Adrenal gland (tissue), 12 donors: ENCODE measurements around the gene EPB41L4B. TPM values are rescaled to one million over a fixed set of nuclear protein-coding genes. Genes with fewer than 3 reads are reported as not detected.

ENCODE experiments used
- DNase-seq, 7 donors: peaks; one replicate each; pipeline ENCODE4 v3.0.0-alpha.2; 2019 to 2020
- H3K27ac ChIP-seq, 5 donors: fragments of 200-600 bp; sonication (generic) in 4 of 5; 1 replicate in 3 of 5; 2 replicates in 2 of 5; pipeline versions ENCODE4 v1.5.1 to v1.8.0; 2016 to 2020; ENCODE audit warnings: mild to moderate bottlenecking in 1 of 5
- H3K27me3 ChIP-seq: fragments of 200-600 bp; 2 replicates; pipeline ENCODE4 v1.8.0; 2021
- H3K36me3 ChIP-seq, 2 donors: fragments of 200-600 bp; replicated peaks in 1 of 2; 1 replicate in 1 of 2; 2 replicates in 1 of 2; pipeline versions ENCODE4 v1.5.1 to v1.8.0; 2018 to 2022
- H3K4me1 ChIP-seq, 2 donors: fragments of 200-600 bp; replicated peaks in 1 of 2; 1 replicate in 1 of 2; 2 replicates in 1 of 2; pipeline versions ENCODE4 v1.5.1 to v1.8.0; 2018 to 2021
- H3K4me3 ChIP-seq, 4 donors: fragments of 200-600 bp; sonication (generic) in 3 of 4; one replicate each; pipeline ENCODE4 v1.5.1; 2016 to 2018
- H3K9me3 ChIP-seq, 3 donors: fragments of 200-600 bp; sonication (generic) in 1 of 3; replicated peaks in 1 of 3; 1 replicate in 2 of 3; 2 replicates in 1 of 3; pipeline versions ENCODE4 v1.5.1 to v1.8.0; 2016 to 2021
- CTCF ChIP-seq, 6 experiments: fragments of 450-650 bp in 4 of 6; fragments of 200-600 bp in 2 of 6; sonication (generic) in 1 of 6; IDR thresholded peaks; 1 replicate in 5 of 6; 2 replicates in 1 of 6; pipeline versions ENCODE4 v1.5.1 to v1.8.0; 2016 to 2021; ENCODE audit warnings: antibody characterized with exemption in 6 of 6, mild to moderate bottlenecking in 2 of 6, moderate library complexity in 1 of 6
- POLR2A ChIP-seq, 2 donors: fragments of 450-650 bp; IDR thresholded peaks; one replicate each; pipeline ENCODE4 v1.6.1; 2017; ENCODE audit warnings: antibody characterized with exemption in 2 of 2, mild to moderate bottlenecking in 2 of 2, moderate library complexity in 1 of 2
- WGBS, 4 donors: extraction: QIAGEN DNeasy Blood & Tissue Kit in 2 of 4; methylation state at CpG; one replicate each; pipeline versions ENCODE4 v1.1.5 to v1.1.7; 2013 to 2017; 5-methylcytosine and 5-hydroxymethylcytosine counted together
- intact Hi-C, 2 donors: fragments of 100-400 bp; cut with DNase I; formaldehyde crosslinking; loops; one replicate each; pipeline versions ENCODE4 v1.14.1 to v1.15.0; 2022 to 2023
- polyA plus RNA-seq, 3 donors: library from polyadenylated mRNA; stranded (reverse); fragments of 200-250 nt in 2 of 3; fragments of 350-450 nt in 1 of 3; fragmentation: Illumina TruSeq in 1 of 3; extraction: RNeasy Lipid Tissue Mini Kit (QIAGEN cat#74804) in 1 of 3; gene quantifications; one replicate each; pipeline ENCODE4 v1.2.3, GENCODE V29; 2013 to 2014
- total RNA-seq, 9 donors: library from RNA; depleted of rRNA in 4 of 9; stranded (reverse); fragments of >200 nt in 4 of 9; fragments of 120-200 nt in 1 of 9; fragmentation: NEBNext Ultra II Directional in 1 of 9; extraction: Animal tissue kit (Norgen Biotek cat#: 25700) in 1 of 9; gene quantifications; one replicate each; pipeline versions ENCODE4 v1.1.0 to v1.2.4, GENCODE V29; 2013 to 2023
- donor health status: healthy with polysubstance abuse.
- donor health status: Bipolar disorder and iron deficiency.
- donor health status: DM: yes; HTN: yes; CAD: no.
- donor health status: DM: no; HTN: no; CAD: no.
- donor health status: DM: no; HTN: no; CAD: no.
- donor health status: DM: yes; HTN: yes; CAD: no.

EPB41L4B gene
- total and polyA plus RNA-seq, 12 donors = 7.4 to 37.2 (median 18.7) TPM

- intact Hi-C loops = loop anchor here in 1 of 2 donors (10.0 kb wide), 1 partner anchor 73 kb away; no protein-coding TSS in a partner anchor
Measured at GRCh38 chr9:109242014-109242413, 78.8 kb downstream of the EPB41L4B start.

DNA sequence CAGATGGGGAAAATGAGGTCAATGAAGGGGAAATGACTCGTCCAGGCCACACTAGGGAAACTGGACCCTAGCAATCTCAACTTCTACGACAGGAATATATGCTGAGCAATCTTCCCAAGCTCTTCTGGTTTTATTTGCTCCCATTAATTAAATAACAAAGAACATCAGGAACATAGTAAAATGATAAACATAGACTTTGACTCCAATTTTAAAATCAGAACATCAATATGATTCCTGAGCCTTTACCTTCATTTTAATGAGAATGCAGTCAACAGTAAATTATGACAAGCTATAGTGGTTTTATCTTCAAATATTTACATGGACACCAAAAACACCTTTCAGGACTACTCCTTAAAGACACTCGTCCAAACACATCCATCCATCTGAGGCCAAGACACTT is 79.7 kb downstream of the EPB41L4B start:
- intact Hi-C loops = loop anchor here in 1 of 2 donors (10.0 kb wide), 1 partner anchor 74 kb away; no protein-coding TSS in a partner anchor

More at GRCh38 chr9:109242014-109242413, 78.8 kb downstream of the EPB41L4B start:
- Histone ChIP-seq H3K4me1 (peaks cover 0 to 6% of the 10 kb centered on the region in 2 donors), H3K27ac (no peak overlapping the region), H3K27me3 (no peaks in the 10 kb centered on the region), H3K4me3 (no peak overlapping the region), H3K36me3 (no peaks in the 10 kb centered on the region), H3K9me3 (no peaks in the 10 kb centered on the region)
- DNase-seq = peak in 1 of 7 donors; percentile 35
- 71 to 79% (median 75%) methylated on average over 2 of the region's 2 CpGs for WGBS, 4 donors
- TF ChIP-seq POLR2A (IDR thresholded peaks at IDR 0.05) = no peak
- no peak for TF ChIP-seq CTCF (IDR thresholded peaks at IDR 0.05)

DNA sequence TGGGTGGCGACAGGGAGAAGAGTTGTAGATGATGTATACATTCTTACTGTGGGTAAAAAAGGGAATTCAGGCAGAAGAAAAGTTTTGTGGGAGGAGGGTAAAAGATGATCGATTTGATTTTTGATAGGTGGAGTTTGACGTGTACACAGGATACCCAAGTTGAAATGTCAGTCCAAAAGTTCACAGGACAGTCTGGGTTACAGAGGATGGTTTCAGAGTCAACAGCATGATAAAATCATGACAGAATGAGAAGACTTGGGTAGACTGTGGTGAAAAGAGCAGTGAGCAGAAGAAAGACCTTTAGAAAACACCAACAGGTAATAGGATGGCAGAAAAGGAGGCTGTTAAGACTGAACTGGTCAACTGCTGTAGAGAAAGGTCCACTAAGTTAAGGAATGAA is 81.6 kb downstream of the EPB41L4B start:
- no peak overlapping the region for H3K4me3 ChIP-seq
- intact Hi-C loops = no loop called here
- no peak for TF ChIP-seq CTCF (IDR thresholded peaks at IDR 0.05)
- TF ChIP-seq POLR2A (IDR thresholded peaks at IDR 0.05) = no peak
- H3K4me1 ChIP-seq = peaks cover 0 to 2% of the 10 kb centered on the region in 2 donors
- H3K36me3 ChIP-seq = no peaks in the 10 kb centered on the region
- no peak for DNase-seq
- H3K27ac ChIP-seq = no peak overlapping the region
- no peaks in the 10 kb centered on the region for H3K27me3 ChIP-seq
- 92 to 98% (median 96%) methylated on average over 3 of the region's 3 CpGs for WGBS, 4 donors
- no peaks in the 10 kb centered on the region for H3K9me3 ChIP-seq

More for the DNA sequence above, 79.7 kb downstream of the EPB41L4B start:
- no peaks in the 10 kb centered on the region for H3K9me3 ChIP-seq
- 79 to 88% (median 84%) methylated on average over 3 of the region's 3 CpGs for WGBS, 4 donors
- no peak for DNase-seq
- TF ChIP-seq POLR2A (IDR thresholded peaks at IDR 0.05) = no peak
- no peak for TF ChIP-seq CTCF (IDR thresholded peaks at IDR 0.05)
- no peaks in the 10 kb centered on the region for H3K36me3 ChIP-seq
- no peak overlapping the region for H3K4me3 ChIP-seq
- no peak overlapping the region for H3K27ac ChIP-seq
- peaks cover 0 to 6% of the 10 kb centered on the region in 2 donors for H3K4me1 ChIP-seq
- no peaks in the 10 kb centered on the region for H3K27me3 ChIP-seq

- Histone ChIP-seq H3K27me3 (no peaks in the 10 kb centered on the region), H3K4me1 (no peaks in the 10 kb centered on the region), H3K4me3 (no peak overlapping the region), H3K9me3 (no peaks in the 10 kb centered on the region), H3K36me3 (no peaks in the 10 kb centered on the region), H3K27ac (no peak overlapping the region)
- DNase-seq = peak in 1 of 7 donors; percentile 15
- intact Hi-C loops = no loop called here
- WGBS, 4 donors = 83 to 90% (median 85%) methylated on average over 3 of the region's 3 CpGs
- no peak for TF ChIP-seq CTCF (IDR thresholded peaks at IDR 0.05)
- no peak for TF ChIP-seq POLR2A (IDR thresholded peaks at IDR 0.05)
Measured at GRCh38 chr9:109238655-109239054, 82.2 kb downstream of the EPB41L4B start.
